ENCODE results near the gene AURKA.

AURKA gene

DNA sequence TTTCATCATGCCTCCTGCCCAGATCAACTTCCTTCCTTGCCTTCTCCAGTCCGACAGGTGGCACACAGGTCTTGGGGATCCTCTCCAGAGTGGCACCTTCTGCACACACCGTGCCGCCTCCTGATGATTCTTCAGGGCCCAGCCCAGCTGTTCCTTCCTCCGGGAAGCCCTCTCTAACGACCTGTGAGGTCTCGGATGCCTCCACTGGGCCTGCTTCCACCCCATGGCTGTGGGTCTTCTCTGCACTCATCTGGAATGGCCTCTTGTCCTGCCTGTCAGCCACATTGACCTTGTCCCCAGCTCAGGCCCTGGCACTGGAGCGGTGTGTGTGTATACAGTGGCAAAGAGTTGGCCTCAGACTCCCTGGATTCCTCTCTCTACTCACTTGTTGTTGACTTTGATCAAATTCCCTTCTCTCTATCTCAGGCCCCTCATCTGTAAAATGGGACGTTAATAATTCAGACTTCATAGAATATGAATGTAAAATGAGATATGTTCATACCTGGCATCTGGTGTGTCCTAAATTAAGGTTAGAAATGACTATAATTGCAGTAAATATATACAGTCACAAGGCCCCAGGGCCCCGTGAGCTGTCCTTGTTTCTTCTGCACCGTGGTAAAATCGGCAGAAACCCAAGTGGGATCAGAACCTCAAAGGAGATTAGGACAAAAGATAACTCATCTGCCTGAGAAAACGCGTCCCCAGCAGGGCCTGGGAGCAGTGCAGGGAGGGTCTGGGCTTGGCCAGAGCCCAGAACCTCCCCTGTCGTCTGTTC lies 31.7 kb downstream of the AURKA start:
- no peak for DNase-seq (ENCODE audit: low spot score)
- TF ChIP-seq, protein P1, sequence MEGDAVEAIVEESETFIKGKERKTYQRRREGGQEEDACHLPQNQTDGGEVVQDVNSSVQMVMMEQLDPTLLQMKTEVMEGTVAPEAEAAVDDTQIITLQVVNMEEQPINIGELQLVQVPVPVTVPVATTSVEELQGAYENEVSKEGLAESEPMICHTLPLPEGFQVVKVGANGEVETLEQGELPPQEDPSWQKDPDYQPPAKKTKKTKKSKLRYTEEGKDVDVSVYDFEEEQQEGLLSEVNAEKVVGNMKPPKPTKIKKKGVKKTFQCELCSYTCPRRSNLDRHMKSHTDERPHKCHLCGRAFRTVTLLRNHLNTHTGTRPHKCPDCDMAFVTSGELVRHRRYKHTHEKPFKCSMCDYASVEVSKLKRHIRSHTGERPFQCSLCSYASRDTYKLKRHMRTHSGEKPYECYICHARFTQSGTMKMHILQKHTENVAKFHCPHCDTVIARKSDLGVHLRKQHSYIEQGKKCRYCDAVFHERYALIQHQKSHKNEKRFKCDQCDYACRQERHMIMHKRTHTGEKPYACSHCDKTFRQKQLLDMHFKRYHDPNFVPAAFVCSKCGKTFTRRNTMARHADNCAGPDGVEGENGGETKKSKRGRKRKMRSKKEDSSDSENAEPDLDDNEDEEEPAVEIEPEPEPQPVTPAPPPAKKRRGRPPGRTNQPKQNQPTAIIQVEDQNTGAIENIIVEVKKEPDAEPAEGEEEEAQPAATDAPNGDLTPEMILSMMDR (IDR thresholded peaks at IDR 0.05; ENCODE audit: extremely low read depth, missing control alignments): no peak

DNA sequence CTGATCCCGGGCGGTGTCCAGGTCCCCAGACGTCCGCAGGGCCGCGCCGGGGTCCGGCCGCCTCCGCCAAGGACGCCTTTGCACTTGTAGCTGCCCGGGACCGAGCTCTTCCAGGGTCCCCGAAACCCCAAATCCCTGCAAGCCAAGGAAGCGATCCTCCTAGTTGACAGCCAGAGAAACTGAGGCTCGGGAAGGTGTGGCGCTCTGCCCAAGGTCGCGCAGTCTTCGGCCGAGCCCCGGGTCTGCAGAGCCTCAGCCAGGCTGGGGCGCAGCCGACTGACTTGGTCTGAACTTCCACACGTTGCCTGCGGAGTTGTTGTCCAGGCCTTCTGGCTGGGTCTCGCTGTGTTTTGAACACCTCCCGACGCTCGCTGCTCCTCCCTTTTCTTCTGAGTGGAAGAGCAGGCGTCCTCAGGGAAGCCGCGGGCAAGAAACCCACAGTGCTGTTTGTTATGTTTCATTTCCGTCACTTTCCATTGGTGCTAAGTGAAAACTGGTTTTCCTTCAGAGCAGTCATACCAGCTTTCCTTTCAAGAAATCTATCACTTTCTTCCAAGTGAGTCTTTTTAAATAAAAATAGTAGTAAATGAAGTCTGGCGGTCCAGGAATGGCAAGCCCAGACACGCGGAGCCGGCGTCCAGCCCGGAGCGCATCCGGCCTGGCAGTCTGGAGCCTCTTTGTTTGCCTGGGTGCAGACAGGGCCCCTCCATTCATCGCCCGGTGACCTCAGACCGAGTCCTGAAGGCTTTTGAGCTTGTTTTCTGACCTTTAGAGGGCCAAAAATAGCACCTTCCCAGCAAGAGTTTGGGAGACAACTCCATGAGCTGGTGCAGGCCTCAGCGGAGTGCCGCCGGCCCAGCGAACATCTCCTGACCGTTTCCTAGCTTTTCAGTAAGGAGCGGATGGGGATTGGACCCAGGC lies 32.5 kb downstream of the AURKA start:
- TF ChIP-seq, protein P1 (IDR thresholded peaks at IDR 0.05; ENCODE audit: extremely low read depth, missing control alignments): no peak
- DNase-seq (ENCODE audit: low spot score): no peak

DNA sequence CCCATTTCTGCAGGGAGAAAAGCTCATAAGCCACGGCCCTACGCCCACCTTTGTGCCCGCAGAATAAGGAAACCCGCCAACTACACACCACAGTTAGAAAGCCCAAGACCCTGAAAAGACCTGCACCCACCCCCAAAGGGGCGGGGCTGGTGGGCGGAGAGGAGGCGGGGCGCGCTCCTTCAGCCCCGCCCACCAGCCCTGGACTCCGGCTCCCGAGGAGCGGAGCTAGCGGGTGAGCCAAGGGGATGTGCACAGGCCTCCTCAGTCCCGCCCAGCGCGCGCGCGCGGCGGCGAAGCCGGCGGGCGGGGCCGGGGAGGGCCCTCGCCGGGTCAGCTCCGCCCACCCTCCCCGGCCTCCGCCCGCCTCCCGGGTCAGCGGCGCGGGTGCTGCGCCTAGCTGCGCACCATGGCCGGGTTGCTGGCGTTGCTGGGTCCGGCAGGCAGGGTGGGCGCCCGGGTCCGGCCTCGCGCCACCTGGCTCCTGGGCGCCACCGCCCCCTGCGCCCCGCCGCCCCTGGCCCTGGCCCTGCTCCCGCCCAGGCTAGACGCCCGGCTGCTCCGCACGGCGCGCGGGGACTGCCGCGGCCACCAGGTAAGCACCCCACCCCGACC lies 33.3 kb downstream of the AURKA start, which contains the start of gene FAM210B:
Gene FAM210B, plus strand, starts transcription at position 375 of the 612 bp plus-strand sequence. Its CDS starts 32 bp downstream, at position 407.
- DNase-seq (ENCODE audit: low spot score): peak; percentile 97
- TF ChIP-seq, protein P1 (IDR thresholded peaks at IDR 0.05; ENCODE audit: extremely low read depth, missing control alignments): no peak

DNA sequence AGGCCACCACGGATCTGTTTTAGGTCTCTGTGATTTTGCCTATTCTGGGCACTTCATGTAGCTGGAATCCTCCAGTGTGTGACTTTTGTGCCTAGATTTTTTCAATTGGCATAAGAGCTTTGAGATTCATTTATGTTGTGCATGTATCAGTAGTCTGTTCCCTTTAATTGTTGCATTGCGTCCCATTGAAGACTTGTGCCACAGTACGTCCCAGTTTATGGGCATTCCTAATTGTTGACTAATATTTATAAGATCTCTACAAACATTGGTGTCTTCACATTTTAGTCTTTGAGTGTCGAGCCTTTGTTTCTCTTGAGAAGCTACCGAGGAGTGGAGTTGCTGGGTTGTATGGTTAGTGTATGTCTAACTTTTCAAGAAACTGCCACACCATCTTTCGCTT lies 33.9 kb downstream of the AURKA start:
- no peak for DNase-seq (ENCODE audit: low spot score)
- TF ChIP-seq, protein P1 (IDR thresholded peaks at IDR 0.05; ENCODE audit: extremely low read depth, missing control alignments): no peak

DNA sequence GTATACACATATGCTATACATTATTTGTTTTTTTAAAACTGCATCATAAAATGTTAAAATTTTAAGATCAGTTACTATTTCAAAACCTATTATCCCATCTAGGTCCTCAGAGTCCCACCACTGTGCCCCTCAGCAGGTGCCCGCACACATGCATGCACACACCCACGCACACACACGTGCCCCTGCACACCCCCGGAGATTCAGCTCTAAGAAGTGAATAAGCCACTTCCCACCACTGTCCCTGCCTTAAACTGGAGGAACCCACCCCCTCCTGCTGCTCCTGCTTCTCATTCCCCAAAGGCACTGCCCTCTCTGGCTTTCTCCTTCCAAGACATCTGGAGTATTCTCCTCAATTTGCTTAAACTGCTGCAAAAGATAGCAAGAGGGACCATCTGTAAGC lies 38.7 kb downstream of the AURKA start:
- no peak for DNase-seq (ENCODE audit: low spot score)
- TF ChIP-seq, protein P1 (IDR thresholded peaks at IDR 0.05; ENCODE audit: extremely low read depth, missing control alignments): no peak

DNA sequence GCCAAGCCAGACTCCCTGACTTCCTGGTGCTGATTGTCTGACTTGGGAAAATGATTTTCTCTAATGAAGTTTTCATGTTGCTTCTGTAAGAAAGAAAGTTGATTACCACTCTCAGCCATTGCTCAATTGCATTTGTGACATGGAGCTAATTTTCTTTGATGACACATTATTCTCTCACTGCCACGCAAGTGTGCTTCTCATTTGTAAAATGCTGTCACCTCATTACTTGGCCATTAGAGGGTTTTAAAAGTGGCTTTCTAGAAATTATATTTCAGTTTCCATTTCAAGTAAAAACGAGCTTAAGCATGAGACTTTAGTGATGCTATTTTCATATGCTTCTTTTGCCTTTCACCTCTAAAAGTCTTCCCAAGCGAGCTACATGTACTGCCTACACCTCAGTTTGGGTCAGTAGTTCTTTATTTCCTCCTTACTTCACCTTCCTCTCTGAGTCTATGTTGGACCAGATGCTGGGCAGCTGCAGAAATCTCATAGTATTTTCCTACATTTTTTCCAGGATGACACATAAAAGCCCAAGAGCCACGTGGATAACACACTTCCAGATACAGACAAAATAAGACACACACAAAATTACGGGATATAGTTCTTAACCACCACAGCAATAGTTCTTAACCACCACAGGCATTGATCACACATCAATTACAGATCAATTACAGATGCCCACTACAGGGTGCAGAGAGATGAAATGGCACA lies 39.5 kb downstream of the AURKA start:
- TF ChIP-seq, protein P1 (IDR thresholded peaks at IDR 0.05; ENCODE audit: extremely low read depth, missing control alignments): no peak
- DNase-seq (ENCODE audit: low spot score): no peak

Data from GM20000 (cell line).